Natural killer cell (primary cell): Measurements from ENCODE around the gene GSG1L2. TPM values are rescaled to one million over a fixed set of nuclear protein-coding genes. Genes with fewer than 3 reads are reported as not detected.

ENCODE experiments used
- ATAC-seq, 3 donors: fragments of 150-1000 bp in 2 of 3; fragments of 200-7000 bp in 1 of 3; cut with Tn5 transposase; 1 replicate in 1 of 3; 2 replicates in 2 of 3; pipeline ENCODE4 v1.10.0; 2021; ENCODE audit warnings: mild to moderate bottlenecking in 2 of 3, moderate library complexity in 2 of 3
- DNase-seq, 2 donors: peaks; one replicate each; pipeline versions ENCODE4 v3.0.0 to v3.0.0-alpha.2; 2013 to 2021; ENCODE audit warnings: mixed read lengths in 1 of 2
- H3K27ac ChIP-seq: one replicate; pipeline ENCODE4 v1.5.1; 2013; ENCODE audit warnings: mild to moderate bottlenecking, low read length
- H3K27me3 ChIP-seq: one replicate; pipeline ENCODE4 v1.6.1; 2013; ENCODE audit warnings: low read length; ENCODE audit not compliant: control insufficient read depth, insufficient read depth
- H3K36me3 ChIP-seq: one replicate; pipeline ENCODE4 v1.6.1; 2013; ENCODE audit warnings: low read length; ENCODE audit not compliant: control insufficient read depth, insufficient read depth
- H3K4me1 ChIP-seq: one replicate; pipeline ENCODE4 v1.6.1; 2013; ENCODE audit warnings: low read length; ENCODE audit not compliant: control insufficient read depth, insufficient read depth
- H3K4me3 ChIP-seq: one replicate; pipeline ENCODE4 v1.5.1; 2013; ENCODE audit warnings: low read length
- H3K9me3 ChIP-seq: one replicate; pipeline ENCODE4 v1.6.1; 2013; ENCODE audit warnings: low read length; ENCODE audit not compliant: control insufficient read depth, insufficient read depth
- H3K27ac Mint-ChIP-seq, 2 donors: one replicate each; pipeline ENCODE4 v1.8.0; 2022; ENCODE audit warnings: mild to moderate bottlenecking in 2 of 2, mixed read lengths in 2 of 2, moderate library complexity in 1 of 2
- H3K27me3 Mint-ChIP-seq, 2 donors: one replicate each; pipeline ENCODE4 v1.8.0; 2022; ENCODE audit warnings: low read depth in 2 of 2, mixed read lengths in 2 of 2
- H3K36me3 Mint-ChIP-seq: one replicate; pipeline ENCODE4 v1.8.0; 2022; ENCODE audit warnings: mixed read lengths
- H3K4me1 Mint-ChIP-seq, 2 donors: one replicate each; pipeline ENCODE4 v1.8.0; 2022; ENCODE audit warnings: mixed read lengths in 2 of 2
- H3K4me3 Mint-ChIP-seq: one replicate; pipeline ENCODE4 v1.8.0; 2022; ENCODE audit warnings: mild to moderate bottlenecking, moderate library complexity, mixed read lengths
- H3K9me3 Mint-ChIP-seq, 2 donors: one replicate each; pipeline ENCODE4 v1.8.0; 2022; ENCODE audit warnings: mixed read lengths in 2 of 2
- WGBS: methylation state at CpG from one replicate; pipeline ENCODE4 v1.1.7; 2013; ENCODE audit warnings: missing lambda C conversion rate; ENCODE audit not compliant: insufficient coverage; 5-methylcytosine and 5-hydroxymethylcytosine counted together
- intact Hi-C: fragments of 100-400 bp; cut with micrococcal nuclease; formaldehyde crosslinking; loops from one replicate; pipeline ENCODE4 v1.14.2; 2022
- total RNA-seq, 4 donors: library from RNA; stranded (reverse); fragments of 120-200 nt in 1 of 4; gene quantifications; one replicate each; pipeline versions ENCODE4 v1.2.3 to v1.2.4, GENCODE V29; 2013 to 2022
- TF ChIP-seq, protein P1 (sequence below): fragments of 200-600 bp; IDR thresholded peaks from one replicate; pipeline ENCODE4 v1.8.0; 2022; ENCODE audit warnings: antibody characterized with exemption

GSG1L2 gene
- total RNA-seq, 3 donors from 2014 or later (not counting 1 experiment from before 2014, with no cell fraction given), result not detected

DNA sequence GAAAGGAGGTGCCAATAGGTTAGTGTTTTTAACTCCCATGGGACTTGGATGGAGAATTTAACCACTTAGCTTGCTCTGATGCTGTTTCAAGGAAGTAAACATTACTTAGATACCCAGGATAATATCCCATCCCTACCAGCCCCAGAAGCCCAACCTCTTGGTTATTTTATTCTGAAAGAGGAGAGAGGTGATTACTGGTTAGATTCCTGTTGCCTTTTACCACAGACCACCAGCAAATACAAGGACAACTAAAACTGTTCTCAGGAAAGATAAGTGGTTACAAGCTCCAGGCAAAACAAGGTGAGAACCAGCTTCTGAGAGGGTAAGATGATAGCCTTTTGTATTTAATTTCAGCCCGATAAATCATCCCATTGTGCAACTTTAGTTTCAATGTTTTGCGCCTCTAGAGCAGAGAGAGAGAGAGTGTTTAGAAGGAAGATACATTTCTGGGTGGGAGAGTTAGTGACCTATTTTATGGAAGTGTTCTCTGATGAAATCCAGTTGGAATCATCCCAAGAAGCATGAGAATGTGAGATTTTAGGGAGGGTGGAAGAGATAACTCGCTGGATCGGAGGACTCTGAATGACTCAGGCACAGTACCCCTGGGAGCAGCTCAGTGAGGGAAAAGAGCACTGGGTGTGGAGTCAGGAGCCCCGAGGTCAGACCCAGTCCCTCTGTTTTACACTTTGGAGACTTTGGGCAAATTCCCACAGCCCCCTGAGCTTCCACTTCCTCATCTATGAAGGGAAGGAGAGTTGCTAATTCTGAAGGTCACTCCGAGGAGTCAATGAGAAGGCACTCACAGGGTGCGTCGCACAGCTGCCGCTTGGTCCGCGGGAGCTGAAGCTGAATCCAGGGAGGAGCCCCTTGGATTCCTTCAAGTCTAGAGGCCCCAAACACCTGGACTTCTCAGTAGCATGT, 15.9 kb upstream of the GSG1L2 start:
- no peak overlapping the region for H3K4me3 Mint-ChIP-seq

GRCh38 chr17:9833922-9834321, 12.0 kb upstream of the GSG1L2 start:
- Histone ChIP-seq H3K36me3 (no peaks in the 10 kb centered on the region), H3K4me1 (no peaks in the 10 kb centered on the region), H3K27me3 (peaks cover 5% of the 10 kb centered on the region), H3K4me3 (no peak overlapping the region), H3K9me3 (no peaks in the 10 kb centered on the region), H3K27ac (no peak overlapping the region)
- Mint-ChIP-seq H3K27ac (no peak overlapping the region), H3K36me3 (no peaks in the 10 kb centered on the region), H3K27me3 (peaks cover 12 to 29% of the 10 kb centered on the region in 2 donors), H3K4me3 (no peak overlapping the region), H3K9me3 (no peaks in the 10 kb centered on the region), H3K4me1 (no peaks in the 10 kb centered on the region)
- intact Hi-C loops, result no loop called here
- DNase-seq, result no peak
- TF ChIP-seq, protein P1, sequence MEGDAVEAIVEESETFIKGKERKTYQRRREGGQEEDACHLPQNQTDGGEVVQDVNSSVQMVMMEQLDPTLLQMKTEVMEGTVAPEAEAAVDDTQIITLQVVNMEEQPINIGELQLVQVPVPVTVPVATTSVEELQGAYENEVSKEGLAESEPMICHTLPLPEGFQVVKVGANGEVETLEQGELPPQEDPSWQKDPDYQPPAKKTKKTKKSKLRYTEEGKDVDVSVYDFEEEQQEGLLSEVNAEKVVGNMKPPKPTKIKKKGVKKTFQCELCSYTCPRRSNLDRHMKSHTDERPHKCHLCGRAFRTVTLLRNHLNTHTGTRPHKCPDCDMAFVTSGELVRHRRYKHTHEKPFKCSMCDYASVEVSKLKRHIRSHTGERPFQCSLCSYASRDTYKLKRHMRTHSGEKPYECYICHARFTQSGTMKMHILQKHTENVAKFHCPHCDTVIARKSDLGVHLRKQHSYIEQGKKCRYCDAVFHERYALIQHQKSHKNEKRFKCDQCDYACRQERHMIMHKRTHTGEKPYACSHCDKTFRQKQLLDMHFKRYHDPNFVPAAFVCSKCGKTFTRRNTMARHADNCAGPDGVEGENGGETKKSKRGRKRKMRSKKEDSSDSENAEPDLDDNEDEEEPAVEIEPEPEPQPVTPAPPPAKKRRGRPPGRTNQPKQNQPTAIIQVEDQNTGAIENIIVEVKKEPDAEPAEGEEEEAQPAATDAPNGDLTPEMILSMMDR, result no peak
- ATAC-seq, result no peak
- WGBS, result 90% methylated on average over 3 of the region's 4 CpGs

More for the DNA sequence above, 15.9 kb upstream of the GSG1L2 start:
- no peaks in the 10 kb centered on the region for H3K9me3 ChIP-seq
- no peak overlapping the region for H3K27ac ChIP-seq
- H3K36me3 Mint-ChIP-seq, result no peaks in the 10 kb centered on the region
- WGBS, result 83% methylated on average over 11 of the region's 11 CpGs
- peaks cover 8 to 14% of the 10 kb centered on the region in 2 donors for H3K27me3 Mint-ChIP-seq
- H3K4me1 Mint-ChIP-seq, result no peaks in the 10 kb centered on the region
- no peaks in the 10 kb centered on the region for H3K9me3 Mint-ChIP-seq
- H3K4me3 ChIP-seq, result no peak overlapping the region
- ATAC-seq, result no peak
- intact Hi-C loops, result no loop called here
- TF ChIP-seq, protein P1, result no peak
- no peaks in the 10 kb centered on the region for H3K4me1 ChIP-seq
- no peaks in the 10 kb centered on the region for H3K27me3 ChIP-seq
- H3K36me3 ChIP-seq, result no peaks in the 10 kb centered on the region
- H3K27ac Mint-ChIP-seq, result no peak overlapping the region
- no peak for DNase-seq

GRCh38 chr17:9830711-9831110, 8.8 kb upstream of the GSG1L2 start:
- H3K4me1 Mint-ChIP-seq, result no peaks in the 10 kb centered on the region
- TF ChIP-seq, protein P1, result no peak
- H3K9me3 Mint-ChIP-seq, result no peaks in the 10 kb centered on the region
- H3K36me3 ChIP-seq, result no peaks in the 10 kb centered on the region
- no peak for ATAC-seq
- no peak overlapping the region for H3K27ac ChIP-seq
- H3K9me3 ChIP-seq, result no peaks in the 10 kb centered on the region
- no peaks in the 10 kb centered on the region for H3K36me3 Mint-ChIP-seq
- intact Hi-C loops, result no loop called here
- peaks cover 5% of the 10 kb centered on the region for H3K27me3 ChIP-seq
- no peaks in the 10 kb centered on the region for H3K4me1 ChIP-seq
- H3K27ac Mint-ChIP-seq, result no peak overlapping the region
- WGBS, result 93% methylated on average over 2 of the region's 2 CpGs
- H3K27me3 Mint-ChIP-seq, result peaks cover 4 to 27% of the 10 kb centered on the region in 2 donors
- no peak overlapping the region for H3K4me3 Mint-ChIP-seq
- DNase-seq, result no peak
- H3K4me3 ChIP-seq, result no peak overlapping the region
